Loucy (cell line): Measurements from ENCODE around the gene C1orf53.

Experiments used
- CTCF ChIP-seq: fragments of 200-600 bp; sonication (generic); conservative IDR thresholded peaks from 2 replicates; pipeline ENCODE4 v1.5.1; 2014; ENCODE audit warnings: mild to moderate bottlenecking, antibody characterized with exemption, low read length
- EZH2phosphoT487 ChIP-seq: fragments of 200-600 bp; IDR thresholded peaks from 2 replicates; pipeline ENCODE4 v1.6.1; 2018; ENCODE audit warnings: antibody characterized with exemption, mild to moderate bottlenecking, moderate library complexity, borderline replicate concordance

- TF ChIP-seq CTCF (no peak), EZH2phosphoT487 (no peak)
Measured at GRCh38 chr1:197919346-197920066, 17.1 kb downstream of the C1orf53 start.
